B cell (primary cell): ENCODE data around the gene MRPS25. TPM values are rescaled to one million over a fixed set of nuclear protein-coding genes. Genes with fewer than 3 reads are reported as not detected.

Source experiments
- ATAC-seq: fragments of 200-7000 bp; cut with Tn5 transposase; one replicate; pipeline ENCODE4 v1.10.0; 2021; ENCODE audit warnings: low read depth, mild to moderate bottlenecking, moderate number of reproducible peaks, moderate library complexity
- CTCF ChIA-PET: fragments of 350-600 bp; sonication (Branson Sonifier 250); formaldehyde crosslinking; loops from one replicate; lab custom pipeline; 2021; ENCODE audit warnings: antibody characterized with exemption, inconsistent platforms; lab: Charles Lee
- POLR2A ChIA-PET: fragments of 350-600 bp; sonication (Branson Sonifier 250); formaldehyde crosslinking; loops from one replicate; lab custom pipeline; 2021; ENCODE audit warnings: antibody characterized with exemption; lab: Charles Lee
- DNase-seq: peaks from one replicate; pipeline ENCODE4 v3.0.0; 2013
- H2AFZ ChIP-seq: 2 replicates; pipeline ENCODE4 v1.6.1; 2012; ENCODE audit warnings: mild to moderate bottlenecking, low read depth, low read length; ENCODE audit not compliant: insufficient read depth, poor library complexity, severe bottlenecking
- H3K27ac ChIP-seq, 2 donors: 1 replicate in 1 of 2; 2 replicates in 1 of 2; pipeline ENCODE4 v1.5.1; 2012 to 2013; ENCODE audit warnings: low read length in 2 of 2, mild to moderate bottlenecking in 2 of 2, moderate library complexity in 1 of 2
- H3K27me3 ChIP-seq, 4 experiments: fragments of 200-600 bp in 1 of 4; sonication (generic) in 1 of 4; replicated peaks in 1 of 4; 1 replicate in 2 of 4; 2 replicates in 2 of 4; pipeline versions ENCODE4 v1.6.1 to v1.7.0; 2013 to 2016; ENCODE audit warnings: low read length in 3 of 4, mild to moderate bottlenecking in 2 of 4, mixed read lengths in 1 of 4, moderate library complexity in 1 of 4; ENCODE audit not compliant: insufficient read depth in 4 of 4, control insufficient read depth in 3 of 4; ENCODE audit errors: control extremely low read depth in 1 of 4
- H3K36me3 ChIP-seq, 2 experiments: replicated peaks in 1 of 2; 1 replicate in 1 of 2; 2 replicates in 1 of 2; pipeline versions ENCODE4 v1.6.1 to v1.7.1; 2013; ENCODE audit warnings: low read length in 1 of 2; ENCODE audit not compliant: insufficient read depth in 2 of 2, control insufficient read depth in 1 of 2; ENCODE audit errors: control extremely low read depth in 1 of 2, extremely low read depth in 1 of 2
- H3K4me1 ChIP-seq, 2 donors: fragments of 200-600 bp in 1 of 2; sonication (generic) in 1 of 2; 1 replicate in 1 of 2; 2 replicates in 1 of 2; pipeline versions ENCODE4 v1.5.1 to v1.6.1; 2013 to 2017; ENCODE audit warnings: low read length in 2 of 2; ENCODE audit not compliant: control insufficient read depth in 2 of 2, insufficient read depth in 2 of 2
- H3K4me2 ChIP-seq: replicated peaks from 2 replicates; pipeline ENCODE3; 2012; ENCODE audit warnings: mild to moderate bottlenecking, low read depth, low read length; ENCODE audit not compliant: poor library complexity, severe bottlenecking
- H3K4me3 ChIP-seq, 5 experiments: fragments of 200-600 bp in 1 of 5; sonication (generic) in 1 of 5; 1 replicate in 3 of 5; 2 replicates in 2 of 5; pipeline versions ENCODE4 v1.5.1 to v1.7.0; 2011 to 2016; ENCODE audit warnings: low read length in 4 of 5, mild to moderate bottlenecking in 4 of 5, low read depth in 2 of 5, control low read depth in 1 of 5, moderate library complexity in 1 of 5; ENCODE audit not compliant: insufficient read depth in 1 of 5; ENCODE audit errors: control extremely low read depth in 1 of 5, extremely low read depth in 1 of 5
- H3K79me2 ChIP-seq: fragments of 200-600 bp; sonication (generic); one replicate; pipeline ENCODE4 v1.6.0; 2016; ENCODE audit warnings: low read length; ENCODE audit not compliant: control insufficient read depth, insufficient read depth
- H3K9ac ChIP-seq: fragments of 200-600 bp; sonication (generic); 2 replicates; pipeline ENCODE4 v1.6.1; 2017; ENCODE audit warnings: mild to moderate bottlenecking, low read length, moderate library complexity
- H3K9me3 ChIP-seq, 3 donors: one replicate each; pipeline versions ENCODE4 v1.6.1 to v1.7.1; 2013; ENCODE audit warnings: low read length in 2 of 3; ENCODE audit not compliant: control insufficient read depth in 2 of 3, insufficient read depth in 1 of 3; ENCODE audit errors: control extremely low read depth in 1 of 3
- H4K20me1 ChIP-seq: 2 replicates; pipeline ENCODE4 v1.6.0; 2012; ENCODE audit warnings: mild to moderate bottlenecking, low read length; ENCODE audit not compliant: insufficient read depth, control insufficient read depth, poor library complexity, severe bottlenecking
- H3K27ac Mint-ChIP-seq: one replicate; pipeline ENCODE4 v1.8.0; 2021; ENCODE audit warnings: mixed read lengths
- H3K27me3 Mint-ChIP-seq: one replicate; pipeline ENCODE4 v1.8.0; 2021; ENCODE audit warnings: mixed read lengths
- H3K4me1 Mint-ChIP-seq: one replicate; pipeline ENCODE4 v1.8.0; 2021; ENCODE audit warnings: mixed read lengths
- H3K4me3 Mint-ChIP-seq: one replicate; pipeline ENCODE4 v1.8.0; 2021; ENCODE audit warnings: mixed read lengths
- H3K9me3 Mint-ChIP-seq: one replicate; pipeline ENCODE4 v1.8.0; 2022; ENCODE audit warnings: mixed read lengths; ENCODE audit not compliant: insufficient read depth
- EZH2 ChIP-seq: IDR thresholded peaks from 2 replicates; pipeline ENCODE4 v1.6.1; 2012; ENCODE audit warnings: borderline replicate concordance, low read depth, mild to moderate bottlenecking, moderate library complexity, low read length; ENCODE audit not compliant: insufficient read depth, poor library complexity, severe bottlenecking
- WGBS: methylation state at CpG from one replicate; pipeline ENCODE4 v1.1.5; 2013; ENCODE audit warnings: missing lambda C conversion rate; ENCODE audit not compliant: insufficient coverage; 5-methylcytosine and 5-hydroxymethylcytosine counted together
- intact Hi-C: fragments of 100-400 bp; cut with micrococcal nuclease; formaldehyde crosslinking; loops from one replicate; pipeline ENCODE4 v1.10.0; 2022
- polyA plus RNA-seq: library from polyadenylated mRNA; depleted of rRNA; stranded (reverse); fragments of >200 nt; gene quantifications from 2 replicates; pipeline ENCODE4 v1.2.3, GENCODE V29; 2012
- total RNA-seq, 2 donors: library from RNA; stranded (reverse); fragments of 120-200 nt in 1 of 2; gene quantifications; 1 replicate in 1 of 2; 2 replicates in 1 of 2; pipeline versions ENCODE4 v1.2.3 to v1.2.4, GENCODE V29; 2013 to 2022
- TF ChIP-seq, protein P1 (sequence below): fragments of 200-600 bp; IDR thresholded peaks from one replicate; pipeline ENCODE4 v1.8.0; 2022; ENCODE audit warnings: antibody characterized with exemption, mild to moderate bottlenecking

MRPS25 gene
- total and polyA plus RNA-seq, 2 donors (not counting 1 experiment from before 2014, with no cell fraction given): 94.9 to 105 TPM

DNA sequence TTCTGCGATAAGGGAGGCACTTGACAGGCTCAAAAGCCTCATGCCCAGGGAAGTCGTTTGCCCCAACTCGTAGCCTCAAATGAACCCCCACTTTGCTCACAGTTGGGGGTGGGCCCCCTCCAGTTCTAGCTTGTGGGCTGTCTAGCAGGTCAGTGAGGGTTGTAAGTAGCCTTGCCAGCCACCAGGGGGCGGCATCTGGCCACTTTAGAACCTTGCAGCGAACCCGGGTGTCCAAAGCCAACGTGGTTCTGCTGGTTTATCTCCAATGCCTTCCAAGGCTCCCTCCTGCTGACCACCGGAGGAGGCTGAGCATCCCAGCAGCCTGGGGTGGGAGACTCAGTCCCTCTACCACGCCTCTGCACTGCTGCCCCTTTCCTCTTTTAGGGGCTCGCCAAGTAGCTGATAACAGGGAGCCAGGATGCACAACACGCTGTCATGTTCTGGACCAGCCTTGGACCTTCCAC lies 43.0 kb upstream of the MRPS25 start:
- POLR2A ChIA-PET: interaction anchor here (0.6 kb wide), 1 partner anchor 42 kb away, joined by 3 read pairs; no protein-coding TSS in a partner anchor
- Histone ChIP-seq H3K9ac (no peak overlapping the region), H3K79me2 (no peaks in the 10 kb centered on the region), H4K20me1 (no peaks in the 10 kb centered on the region), H3K27me3 (peaks cover 0 to 9% (median 0%) of the 10 kb centered on the region in 4 experiments), H3K27ac (no peak overlapping the region), H2AFZ (peak overlapping the region; percentile 66), H3K4me3 (no peak overlapping the region), H3K36me3 (no peaks in the 10 kb centered on the region), H3K4me2 (peak overlapping the region; percentile 57), H3K4me1 (peaks cover 3 to 6% of the 10 kb centered on the region in 2 donors), H3K9me3 (no peaks in the 10 kb centered on the region)
- DNase-seq (peak; percentile 82), ATAC-seq (peak; percentile 98)
- no peak overlapping the region for H3K27ac Mint-ChIP-seq
- H3K27me3 Mint-ChIP-seq: peaks cover 4% of the 10 kb centered on the region
- 19% methylated on average over 10 of the region's 11 CpGs for WGBS
- H3K4me1 Mint-ChIP-seq: peaks cover 6% of the 10 kb centered on the region
- no peak overlapping the region for H3K4me3 Mint-ChIP-seq
- H3K9me3 Mint-ChIP-seq: no peaks in the 10 kb centered on the region
- intact Hi-C loops: loop anchor here (2.0 kb wide), 1 partner anchor 297 kb away; no protein-coding TSS in a partner anchor
- CTCF ChIA-PET: interaction anchor here (0.6 to 5.8 kb wide), 19 partner anchors 9 to 456 kb away, joined by 3 to 41 read pairs (median 6); partner anchors contain the start of gene RBSN
- no peak for TF ChIP-seq EZH2
- TF ChIP-seq, protein P1, sequence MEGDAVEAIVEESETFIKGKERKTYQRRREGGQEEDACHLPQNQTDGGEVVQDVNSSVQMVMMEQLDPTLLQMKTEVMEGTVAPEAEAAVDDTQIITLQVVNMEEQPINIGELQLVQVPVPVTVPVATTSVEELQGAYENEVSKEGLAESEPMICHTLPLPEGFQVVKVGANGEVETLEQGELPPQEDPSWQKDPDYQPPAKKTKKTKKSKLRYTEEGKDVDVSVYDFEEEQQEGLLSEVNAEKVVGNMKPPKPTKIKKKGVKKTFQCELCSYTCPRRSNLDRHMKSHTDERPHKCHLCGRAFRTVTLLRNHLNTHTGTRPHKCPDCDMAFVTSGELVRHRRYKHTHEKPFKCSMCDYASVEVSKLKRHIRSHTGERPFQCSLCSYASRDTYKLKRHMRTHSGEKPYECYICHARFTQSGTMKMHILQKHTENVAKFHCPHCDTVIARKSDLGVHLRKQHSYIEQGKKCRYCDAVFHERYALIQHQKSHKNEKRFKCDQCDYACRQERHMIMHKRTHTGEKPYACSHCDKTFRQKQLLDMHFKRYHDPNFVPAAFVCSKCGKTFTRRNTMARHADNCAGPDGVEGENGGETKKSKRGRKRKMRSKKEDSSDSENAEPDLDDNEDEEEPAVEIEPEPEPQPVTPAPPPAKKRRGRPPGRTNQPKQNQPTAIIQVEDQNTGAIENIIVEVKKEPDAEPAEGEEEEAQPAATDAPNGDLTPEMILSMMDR: peak; percentile 90
